Liver (tissue), 3 donors: ENCODE data around the gene TMEM41A.

ENCODE experiments used
- ATF3 ChIP-seq: IDR thresholded peaks from 2 replicates; pipeline ENCODE4 v1.6.1; 2016; ENCODE audit warnings: antibody characterized with exemption
- CTCF ChIP-seq: fragments of 150-350 bp; IDR thresholded peaks from 2 replicates; pipeline ENCODE4 v1.5.1; 2017; ENCODE audit warnings: improper control_type of control experiment, low read depth, low read length; ENCODE audit not compliant: missing input control
- EGR1 ChIP-seq, 2 donors: IDR thresholded peaks; 2 replicates each; pipeline ENCODE4 v1.6.1; 2016 to 2018; ENCODE audit warnings: antibody characterized with exemption in 2 of 2, low read depth in 2 of 2
- FOXA1 ChIP-seq: IDR thresholded peaks from 2 replicates; pipeline ENCODE4 v1.6.1; 2016; ENCODE audit warnings: antibody characterized with exemption
- JUND ChIP-seq, 2 donors: IDR thresholded peaks; 2 replicates each; pipeline ENCODE4 v1.6.1; 2016; ENCODE audit warnings: antibody characterized with exemption in 2 of 2
- RXRA ChIP-seq, 2 donors: IDR thresholded peaks; 2 replicates each; pipeline ENCODE4 v1.6.1; 2017 to 2018; ENCODE audit warnings: antibody characterized with exemption in 2 of 2, mild to moderate bottlenecking in 1 of 2
- SP1 ChIP-seq: IDR thresholded peaks from 2 replicates; pipeline ENCODE4 v1.6.1; 2018; ENCODE audit warnings: antibody characterized with exemption, mild to moderate bottlenecking
- donor health status: healthy.
- donor health status: healthy.

- no peak for TF ChIP-seq EGR1 (IDR thresholded peaks at IDR 0.05; ENCODE audit: low read depth in 2 of 2)
- TF ChIP-seq CTCF, result no peak
- TF ChIP-seq ATF3, result no peak
- TF ChIP-seq SP1, result no peak
- no peak for TF ChIP-seq RXRA (IDR thresholded peaks at IDR 0.05)
- TF ChIP-seq FOXA1, result no peak
- TF ChIP-seq JUND (IDR thresholded peaks at IDR 0.05), result no peak
These were observed 8.6 kb downstream of the TMEM41A start for GRCh38 chr3:185490241-185490640.
